K562 (cell line): ENCODE data around the gene FYB1. TPM values are rescaled to one million over a fixed set of nuclear protein-coding genes. Genes with fewer than 3 reads are reported as not detected.
A peak's percentile ranks its signal among the peaks of the same experiment; 100 is the strongest.

Source experiments
- DMBX1 ChIP-seq: fragments of 250-450 bp; sonication (Bioruptor Pico); IDR thresholded peaks from 2 replicates; pipeline ENCODE4 v1.8.0; 2022; ENCODE audit warnings: inconsistent platforms, mild to moderate bottlenecking, moderate library complexity, borderline replicate concordance
- FOS ChIP-seq: IDR thresholded peaks from 3 replicates; pipeline ENCODE4 v1.6.1; 2011; ENCODE audit not compliant: insufficient read length; ENCODE audit errors: extremely low read depth
- HIVEP1 ChIP-seq: fragments of 250-450 bp; sonication (Bioruptor Pico); IDR thresholded peaks from 2 replicates; pipeline ENCODE4 v1.4.0; 2020; ENCODE audit warnings: mild to moderate bottlenecking
- MYNN ChIP-seq, 2 experiments: sonication (generic); formaldehyde crosslinking in 1 of 2; IDR thresholded peaks; 2 replicates each; pipeline versions ENCODE4 v1.5.0 to v1.6.1; 2016 to 2020; ENCODE audit warnings: antibody characterized with exemption in 1 of 2, missing genetic modification reagents in 1 of 2
- RBFOX2 ChIP-seq: fragments of 200-400 bp; formaldehyde crosslinking; IDR thresholded peaks from 2 replicates; pipeline ENCODE4 v1.6.1; 2017; ENCODE audit warnings: low read depth, mild to moderate bottlenecking, low read length, moderate library complexity
- SMARCA5 ChIP-seq: fragments of 450-650 bp; IDR thresholded peaks from 2 replicates; pipeline ENCODE4 v1.6.1; 2016
- SMC3 ChIP-seq: conservative IDR thresholded peaks from 2 replicates; pipeline ENCODE4 v1.6.1; 2011; ENCODE audit warnings: low read depth, low read length, improper control_type of control experiment; ENCODE audit not compliant: insufficient read depth
- SREBF1 ChIP-seq: fragments of 150-350 bp; IDR thresholded peaks from 2 replicates; pipeline ENCODE4 v1.6.1; 2014; ENCODE audit warnings: antibody characterized with exemption, low read depth, low read length, borderline replicate concordance
- ZBTB17 ChIP-seq: fragments of 450-650 bp; formaldehyde crosslinking; IDR thresholded peaks from 2 replicates; pipeline ENCODE4 v1.4.0; 2020; ENCODE audit warnings: mild to moderate bottlenecking
- polyA plus RNA-seq, 8 experiments: library from polyadenylated mRNA; depleted of rRNA in 4 of 8; stranded (reverse) in 5 of 8; unstranded in 3 of 8; fragments of >200 nt; fragmentation: Nextera tagmentation in 2 of 8; fragmentation: Illumina TruSeq in 1 of 8; extraction: Ambion mirVana in 2 of 8; extraction: Trizol in 1 of 8; gene quantifications; 2 replicates each; pipeline versions ENCODE4 v1.2.1 to v1.2.3, GENCODE V29; 2011 to 2014; ENCODE audit warnings: inconsistent platforms in 1 of 8, missing spikeins in 1 of 8
- total RNA-seq, 7 experiments: library from RNA; depleted of rRNA in 6 of 7; stranded (reverse); fragments of >200 nt in 6 of 7; fragmentation: Illumina TruSeq in 2 of 7; extraction: Trizol in 2 of 7; gene quantifications; 2 replicates each; pipeline versions ENCODE4 v1.2.1 to v1.2.3, GENCODE V29; 2011 to 2021; ENCODE audit warnings: low replicate concordance in 1 of 7
- TF ChIP-seq, protein P1 (sequence below): fragments of 250-450 bp; sonication (Bioruptor Pico); IDR thresholded peaks from 2 replicates; pipeline ENCODE4 v1.5.0; 2021
- TF ChIP-seq, protein P2 (sequence below): fragments of 250-450 bp; sonication (Bioruptor Pico); IDR thresholded peaks from 2 replicates; pipeline ENCODE4 v1.8.0; 2021; ENCODE audit warnings: moderate library complexity, mild to moderate bottlenecking, inconsistent platforms
- TF ChIP-seq, protein P3 (sequence below), 2 experiments: fragments of 450-650 bp in 1 of 2; sonication (generic) in 1 of 2; formaldehyde crosslinking in 1 of 2; IDR thresholded peaks; 2 replicates each; pipeline versions ENCODE4 v1.7.1 to v1.9.0; 2016 to 2022; ENCODE audit warnings: inconsistent platforms in 1 of 2, mild to moderate bottlenecking in 1 of 2, missing genetic modification reagents in 1 of 2
- TF ChIP-seq, protein P4 (sequence below), 2 experiments: fragments of 450-650 bp; conservative IDR thresholded peaks; 2 replicates each; pipeline ENCODE4 v1.6.1; 2017; ENCODE audit warnings: mild to moderate bottlenecking in 2 of 2, moderate library complexity in 2 of 2

Gene FYB1
- total and polyA plus RNA-seq, 9 of the 15 experiments (the other 6 are each of a cell fraction or from before 2014, with no cell fraction given), result 4.7 to 31.5 (median 9.7) TPM

DNA sequence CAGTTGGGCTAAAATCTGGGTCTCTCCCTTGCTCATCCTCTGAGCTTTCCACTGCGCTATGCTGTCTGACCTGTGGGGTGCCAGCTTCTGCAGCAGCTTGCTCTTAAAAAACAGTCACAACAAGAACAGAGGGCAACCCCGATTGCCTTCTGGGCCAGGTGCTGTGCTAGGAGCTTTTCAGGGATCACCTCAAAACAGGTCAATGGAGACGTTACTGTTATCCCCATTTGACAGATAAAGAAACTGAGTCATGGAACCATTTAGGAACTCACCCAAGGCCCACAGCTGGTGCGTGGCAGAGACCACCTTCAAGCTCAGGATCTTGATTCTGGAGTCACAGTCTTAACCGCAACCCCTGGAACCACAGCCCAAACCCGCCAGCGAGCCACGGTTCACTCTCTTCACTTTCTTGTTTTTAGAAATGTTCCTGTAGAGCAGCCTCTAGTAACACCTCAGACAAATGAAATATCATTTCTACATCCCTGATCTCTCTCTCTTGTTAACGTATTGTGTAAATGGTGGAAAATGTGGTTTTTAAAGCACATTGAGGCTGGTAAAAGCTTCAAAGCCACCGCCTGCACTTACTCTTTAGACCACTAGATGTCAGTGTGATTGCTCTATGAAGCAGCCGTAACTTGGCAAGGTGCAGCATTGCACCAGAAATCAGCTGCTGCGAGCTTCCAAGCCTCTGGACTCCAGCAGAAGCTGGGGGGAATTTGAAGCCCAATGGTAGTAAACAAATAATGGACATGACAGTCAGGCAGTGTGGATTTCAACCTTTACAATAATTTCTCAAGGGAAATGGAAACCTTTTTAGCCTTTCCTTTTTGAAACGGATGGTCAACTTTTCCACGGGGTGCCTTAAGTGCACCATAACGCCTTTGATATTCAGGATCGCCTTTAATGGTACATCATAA lies 1.7 kb downstream of the FYB1 start (continued):
- TF ChIP-seq, protein P1, sequence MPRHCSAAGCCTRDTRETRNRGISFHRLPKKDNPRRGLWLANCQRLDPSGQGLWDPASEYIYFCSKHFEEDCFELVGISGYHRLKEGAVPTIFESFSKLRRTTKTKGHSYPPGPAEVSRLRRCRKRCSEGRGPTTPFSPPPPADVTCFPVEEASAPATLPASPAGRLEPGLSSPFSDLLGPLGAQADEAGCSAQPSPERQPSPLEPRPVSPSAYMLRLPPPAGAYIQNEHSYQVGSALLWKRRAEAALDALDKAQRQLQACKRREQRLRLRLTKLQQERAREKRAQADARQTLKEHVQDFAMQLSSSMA (CRISPR knock-in tag), result no peak
- TF ChIP-seq HIVEP1 (CRISPR knock-in tag) (no peak), ZBTB17 (no peak), DMBX1 (no peak), SREBF1 (no peak), SMARCA5 (no peak), RBFOX2 (no peak), SMC3 (peak; percentile 80), FOS (no peak), MYNN (IDR thresholded peaks at IDR 0.05) (no peak), MYNN (CRISPR knock-in tag; IDR thresholded peaks at IDR 0.05) (no peak)
- TF ChIP-seq, protein P2, sequence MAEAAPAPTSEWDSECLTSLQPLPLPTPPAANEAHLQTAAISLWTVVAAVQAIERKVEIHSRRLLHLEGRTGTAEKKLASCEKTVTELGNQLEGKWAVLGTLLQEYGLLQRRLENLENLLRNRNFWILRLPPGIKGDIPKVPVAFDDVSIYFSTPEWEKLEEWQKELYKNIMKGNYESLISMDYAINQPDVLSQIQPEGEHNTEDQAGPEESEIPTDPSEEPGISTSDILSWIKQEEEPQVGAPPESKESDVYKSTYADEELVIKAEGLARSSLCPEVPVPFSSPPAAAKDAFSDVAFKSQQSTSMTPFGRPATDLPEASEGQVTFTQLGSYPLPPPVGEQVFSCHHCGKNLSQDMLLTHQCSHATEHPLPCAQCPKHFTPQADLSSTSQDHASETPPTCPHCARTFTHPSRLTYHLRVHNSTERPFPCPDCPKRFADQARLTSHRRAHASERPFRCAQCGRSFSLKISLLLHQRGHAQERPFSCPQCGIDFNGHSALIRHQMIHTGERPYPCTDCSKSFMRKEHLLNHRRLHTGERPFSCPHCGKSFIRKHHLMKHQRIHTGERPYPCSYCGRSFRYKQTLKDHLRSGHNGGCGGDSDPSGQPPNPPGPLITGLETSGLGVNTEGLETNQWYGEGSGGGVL (CRISPR knock-in tag), result no peak
- TF ChIP-seq, protein P3, sequence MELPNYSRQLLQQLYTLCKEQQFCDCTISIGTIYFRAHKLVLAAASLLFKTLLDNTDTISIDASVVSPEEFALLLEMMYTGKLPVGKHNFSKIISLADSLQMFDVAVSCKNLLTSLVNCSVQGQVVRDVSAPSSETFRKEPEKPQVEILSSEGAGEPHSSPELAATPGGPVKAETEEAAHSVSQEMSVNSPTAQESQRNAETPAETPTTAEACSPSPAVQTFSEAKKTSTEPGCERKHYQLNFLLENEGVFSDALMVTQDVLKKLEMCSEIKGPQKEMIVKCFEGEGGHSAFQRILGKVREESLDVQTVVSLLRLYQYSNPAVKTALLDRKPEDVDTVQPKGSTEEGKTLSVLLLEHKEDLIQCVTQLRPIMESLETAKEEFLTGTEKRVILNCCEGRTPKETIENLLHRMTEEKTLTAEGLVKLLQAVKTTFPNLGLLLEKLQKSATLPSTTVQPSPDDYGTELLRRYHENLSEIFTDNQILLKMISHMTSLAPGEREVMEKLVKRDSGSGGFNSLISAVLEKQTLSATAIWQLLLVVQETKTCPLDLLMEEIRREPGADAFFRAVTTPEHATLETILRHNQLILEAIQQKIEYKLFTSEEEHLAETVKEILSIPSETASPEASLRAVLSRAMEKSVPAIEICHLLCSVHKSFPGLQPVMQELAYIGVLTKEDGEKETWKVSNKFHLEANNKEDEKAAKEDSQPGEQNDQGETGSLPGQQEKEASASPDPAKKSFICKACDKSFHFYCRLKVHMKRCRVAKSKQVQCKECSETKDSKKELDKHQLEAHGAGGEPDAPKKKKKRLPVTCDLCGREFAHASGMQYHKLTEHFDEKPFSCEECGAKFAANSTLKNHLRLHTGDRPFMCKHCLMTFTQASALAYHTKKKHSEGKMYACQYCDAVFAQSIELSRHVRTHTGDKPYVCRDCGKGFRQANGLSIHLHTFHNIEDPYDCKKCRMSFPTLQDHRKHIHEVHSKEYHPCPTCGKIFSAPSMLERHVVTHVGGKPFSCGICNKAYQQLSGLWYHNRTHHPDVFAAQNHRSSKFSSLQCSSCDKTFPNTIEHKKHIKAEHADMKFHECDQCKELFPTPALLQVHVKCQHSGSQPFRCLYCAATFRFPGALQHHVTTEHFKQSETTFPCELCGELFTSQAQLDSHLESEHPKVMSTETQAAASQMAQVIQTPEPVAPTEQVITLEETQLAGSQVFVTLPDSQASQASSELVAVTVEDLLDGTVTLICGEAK (IDR thresholded peaks at IDR 0.05), result no peak
- TF ChIP-seq, protein P3 (CRISPR knock-in tag; IDR thresholded peaks at IDR 0.05), result no peak
- TF ChIP-seq, protein P4, sequence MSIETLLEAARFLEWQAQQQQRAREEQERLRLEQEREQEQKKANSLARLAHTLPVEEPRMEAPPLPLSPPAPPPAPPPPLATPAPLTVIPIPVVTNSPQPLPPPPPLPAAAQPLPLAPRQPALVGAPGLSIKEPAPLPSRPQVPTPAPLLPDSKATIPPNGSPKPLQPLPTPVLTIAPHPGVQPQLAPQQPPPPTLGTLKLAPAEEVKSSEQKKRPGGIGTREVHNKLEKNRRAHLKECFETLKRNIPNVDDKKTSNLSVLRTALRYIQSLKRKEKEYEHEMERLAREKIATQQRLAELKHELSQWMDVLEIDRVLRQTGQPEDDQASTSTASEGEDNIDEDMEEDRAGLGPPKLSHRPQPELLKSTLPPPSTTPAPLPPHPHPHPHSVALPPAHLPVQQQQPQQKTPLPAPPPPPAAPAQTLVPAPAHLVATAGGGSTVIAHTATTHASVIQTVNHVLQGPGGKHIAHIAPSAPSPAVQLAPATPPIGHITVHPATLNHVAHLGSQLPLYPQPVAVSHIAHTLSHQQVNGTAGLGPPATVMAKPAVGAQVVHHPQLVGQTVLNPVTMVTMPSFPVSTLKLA (conservative IDR thresholded peaks at IDR 0.05), result no peak; a peak in 1 of 4 replicates
